DOHH2 (cell line): ENCODE data around the gene DCTD.

Source experiments
- H3F3A ChIP-seq: fragments of 200-600 bp; sonication (generic), shearing (Covaris generic); 2 replicates; pipeline ENCODE4 v1.6.0; 2016; ENCODE audit warnings: antibody characterized with exemption, mild to moderate bottlenecking; ENCODE audit not compliant: control insufficient read depth, insufficient read depth
- H3K27ac ChIP-seq: fragments of 200-600 bp; sonication (generic); 2 replicates; pipeline ENCODE4 v1.5.1; 2014; ENCODE audit warnings: low read depth, mild to moderate bottlenecking, low read length, moderate library complexity
- H3K27me3 ChIP-seq: fragments of 200-600 bp; sonication (generic); 2 replicates; pipeline ENCODE4 v1.6.1; 2014; ENCODE audit warnings: mild to moderate bottlenecking, low read length, mixed read lengths; ENCODE audit not compliant: control insufficient read depth
- H3K36me3 ChIP-seq: fragments of 200-600 bp; sonication (generic); 2 replicates; pipeline ENCODE4 v1.6.1; 2014; ENCODE audit warnings: mild to moderate bottlenecking, low read length, moderate library complexity, mixed read lengths; ENCODE audit not compliant: control insufficient read depth
- H3K4me1 ChIP-seq: fragments of 200-600 bp; sonication (generic); 2 replicates; pipeline ENCODE4 v1.6.1; 2014; ENCODE audit warnings: mild to moderate bottlenecking, low read length, mixed read lengths; ENCODE audit not compliant: control insufficient read depth
- H3K4me2 ChIP-seq: fragments of 200-600 bp; sonication (generic); 2 replicates; pipeline ENCODE4 v1.6.0; 2014; ENCODE audit warnings: mild to moderate bottlenecking, low read length, moderate library complexity
- H3K4me3 ChIP-seq: fragments of 200-600 bp; sonication (generic); 2 replicates; pipeline ENCODE4 v1.5.1; 2014; ENCODE audit warnings: mild to moderate bottlenecking, low read length, mixed read lengths
- H3K79me2 ChIP-seq: fragments of 200-600 bp; sonication (generic); 2 replicates; pipeline ENCODE4 v1.6.1; 2014; ENCODE audit warnings: mild to moderate bottlenecking, low read length, mixed read lengths; ENCODE audit not compliant: control insufficient read depth
- H3K9me2 ChIP-seq: fragments of 200-600 bp; sonication (generic); replicated peaks from 2 replicates; pipeline ENCODE4 v1.6.1; 2014; ENCODE audit warnings: mild to moderate bottlenecking, low read length, mixed read lengths; ENCODE audit not compliant: control insufficient read depth
- H3K9me3 ChIP-seq: fragments of 200-600 bp; sonication (generic); 2 replicates; pipeline ENCODE4 v1.6.1; 2014; ENCODE audit warnings: antibody characterized with exemption, low read length, mixed read lengths; ENCODE audit not compliant: control insufficient read depth, insufficient read depth
- H4K20me1 ChIP-seq: fragments of 200-600 bp; sonication (generic); 2 replicates; pipeline ENCODE4 v1.6.0; 2014; ENCODE audit warnings: low read depth, mild to moderate bottlenecking, antibody characterized with exemption, low read length, moderate library complexity; ENCODE audit not compliant: control insufficient read depth, insufficient read depth
- CTCF ChIP-seq: fragments of 200-600 bp; sonication (generic); IDR thresholded peaks from one replicate; pipeline ENCODE4 v1.5.1; 2014; ENCODE audit warnings: antibody characterized with exemption, mild to moderate bottlenecking, low read depth, low read length; ENCODE audit not compliant: poor library complexity, severe bottlenecking
- EZH2phosphoT487 ChIP-seq: fragments of 200-600 bp; sonication (generic); IDR thresholded peaks from 2 replicates; pipeline ENCODE4 v1.6.1; 2017; ENCODE audit warnings: borderline replicate concordance, mild to moderate bottlenecking, antibody characterized with exemption, low read length, moderate library complexity, mixed read lengths

DCTD gene

GRCh38 chr4:182858711-182859110, 58.5 kb downstream of the DCTD start:
- H3K27ac ChIP-seq = no peak overlapping the region
- no peak overlapping the region for H3K4me3 ChIP-seq
- TF ChIP-seq EZH2phosphoT487 = no peak
- no peak for TF ChIP-seq CTCF
- no peak overlapping the region for H3K4me2 ChIP-seq
- no peaks in the 10 kb centered on the region for H3F3A ChIP-seq
- H3K79me2 ChIP-seq = no peaks in the 10 kb centered on the region
- no peaks in the 10 kb centered on the region for H3K9me2 ChIP-seq
- H3K9me3 ChIP-seq = no peaks in the 10 kb centered on the region
- H3K4me1 ChIP-seq = no peaks in the 10 kb centered on the region
- H3K36me3 ChIP-seq = no peaks in the 10 kb centered on the region
- H3K27me3 ChIP-seq = no peaks in the 10 kb centered on the region
- no peaks in the 10 kb centered on the region for H4K20me1 ChIP-seq

GRCh38 chr4:182856862-182857261, 60.3 kb downstream of the DCTD start:
- Histone ChIP-seq H3K27me3 (no peaks in the 10 kb centered on the region), H3K4me1 (no peaks in the 10 kb centered on the region), H3K36me3 (no peaks in the 10 kb centered on the region), H3F3A (no peaks in the 10 kb centered on the region), H3K79me2 (no peaks in the 10 kb centered on the region), H4K20me1 (no peaks in the 10 kb centered on the region), H3K9me2 (no peaks in the 10 kb centered on the region), H3K9me3 (no peaks in the 10 kb centered on the region), H3K4me3 (no peak overlapping the region), H3K4me2 (no peak overlapping the region), H3K27ac (no peak overlapping the region)
- no peak for TF ChIP-seq CTCF
- TF ChIP-seq EZH2phosphoT487 = no peak

GRCh38 chr4:182855877-182856276, 61.3 kb downstream of the DCTD start:
- no peaks in the 10 kb centered on the region for H3K27me3 ChIP-seq
- H3K9me3 ChIP-seq = no peaks in the 10 kb centered on the region
- H3K9me2 ChIP-seq = no peaks in the 10 kb centered on the region
- H3K36me3 ChIP-seq = no peaks in the 10 kb centered on the region
- no peak overlapping the region for H3K27ac ChIP-seq
- H3K4me1 ChIP-seq = no peaks in the 10 kb centered on the region
- TF ChIP-seq EZH2phosphoT487 = no peak
- TF ChIP-seq CTCF = no peak
- no peaks in the 10 kb centered on the region for H3K79me2 ChIP-seq
- no peaks in the 10 kb centered on the region for H4K20me1 ChIP-seq
- no peak overlapping the region for H3K4me3 ChIP-seq
- no peaks in the 10 kb centered on the region for H3F3A ChIP-seq
- H3K4me2 ChIP-seq = no peak overlapping the region

GRCh38 chr4:182855312-182855711, 61.9 kb downstream of the DCTD start:
- no peaks in the 10 kb centered on the region for H3K27me3 ChIP-seq
- no peaks in the 10 kb centered on the region for H3F3A ChIP-seq
- no peak for TF ChIP-seq CTCF
- no peak for TF ChIP-seq EZH2phosphoT487
- no peaks in the 10 kb centered on the region for H3K79me2 ChIP-seq
- H4K20me1 ChIP-seq = no peaks in the 10 kb centered on the region
- H3K4me3 ChIP-seq = no peak overlapping the region
- no peaks in the 10 kb centered on the region for H3K36me3 ChIP-seq
- no peaks in the 10 kb centered on the region for H3K9me3 ChIP-seq
- no peaks in the 10 kb centered on the region for H3K4me1 ChIP-seq
- no peak overlapping the region for H3K4me2 ChIP-seq
- H3K27ac ChIP-seq = no peak overlapping the region
- no peaks in the 10 kb centered on the region for H3K9me2 ChIP-seq
